K562 (cell line): ENCODE data around the gene FXYD4. TPM values are rescaled to one million over a fixed set of nuclear protein-coding genes. Genes with fewer than 3 reads are reported as not detected.

Experiments used
- ATF3 ChIP-seq, 2 experiments: fragments of 450-650 bp in 1 of 2; sonication (generic) in 1 of 2; formaldehyde crosslinking in 1 of 2; IDR thresholded peaks in 1 of 2; conservative IDR thresholded peaks in 1 of 2; 2 replicates each; pipeline versions ENCODE4 v1.6.1 to v1.8.1; 2016 to 2023; ENCODE audit warnings: mild to moderate bottlenecking in 2 of 2, moderate library complexity in 2 of 2, inconsistent platforms in 1 of 2, missing genetic modification reagents in 1 of 2
- ATF7 ChIP-seq: fragments of 450-650 bp; IDR thresholded peaks from 2 replicates; pipeline ENCODE4 v1.7.1; 2014; ENCODE audit warnings: mild to moderate bottlenecking, moderate library complexity
- CCAR2 ChIP-seq: fragments of 200-400 bp; formaldehyde crosslinking; IDR thresholded peaks from 2 replicates; pipeline ENCODE4 v1.6.1; 2017; ENCODE audit warnings: mild to moderate bottlenecking, low read depth, low read length
- HNRNPH1 ChIP-seq: fragments of 200-400 bp; formaldehyde crosslinking; optimal IDR thresholded peaks from 2 replicates; pipeline ENCODE3; 2017; ENCODE audit warnings: low read depth, mild to moderate bottlenecking, low read length, moderate library complexity
- KLF13 ChIP-seq: fragments of 450-650 bp; IDR thresholded peaks from 2 replicates; pipeline ENCODE4 v1.6.1; 2016; ENCODE audit warnings: missing genetic modification characterization, low read depth, mild to moderate bottlenecking, missing compliant biosample characterization, moderate library complexity, borderline replicate concordance
- MEF2D ChIP-seq: conservative IDR thresholded peaks from 2 replicates; pipeline ENCODE4 v1.6.1; 2016; ENCODE audit warnings: low read depth, missing genetic modification characterization, missing compliant biosample characterization
- NRF1 ChIP-seq, 2 experiments: fragments of 450-650 bp; IDR thresholded peaks in 1 of 2; conservative IDR thresholded peaks in 1 of 2; 2 replicates each; pipeline ENCODE4 v1.6.1; 2014; ENCODE audit warnings: mild to moderate bottlenecking in 2 of 2
- PRDM10 ChIP-seq: fragments of 450-650 bp; IDR thresholded peaks from 2 replicates; pipeline ENCODE4 v1.6.1; 2018; ENCODE audit not compliant: partially characterized antibody
- TSC22D4 ChIP-seq: fragments of 450-650 bp; IDR thresholded peaks from 2 replicates; pipeline ENCODE4 v1.6.1; 2016; ENCODE audit warnings: missing genetic modification characterization, missing biosample characterization, control low read depth
- ZNF445 ChIP-seq: fragments of 250-450 bp; sonication (Bioruptor Pico); IDR thresholded peaks from 2 replicates; pipeline ENCODE4 v1.4.0; 2020; ENCODE audit warnings: low read depth, mild to moderate bottlenecking, moderate library complexity
- ZNF586 ChIP-seq: fragments of 450-650 bp; formaldehyde crosslinking; conservative IDR thresholded peaks from 2 replicates; pipeline ENCODE4 v1.4.0; 2020; ENCODE audit warnings: mild to moderate bottlenecking, moderate library complexity
- ZNF668 ChIP-seq: fragments of 250-450 bp; sonication (Bioruptor Pico); IDR thresholded peaks from 2 replicates; pipeline ENCODE4 v1.8.0; 2022; ENCODE audit warnings: mild to moderate bottlenecking, inconsistent platforms
- ZNF778 ChIP-seq: fragments of 450-650 bp; formaldehyde crosslinking; IDR thresholded peaks from 2 replicates; pipeline ENCODE4 v1.4.0; 2020; ENCODE audit warnings: mild to moderate bottlenecking, moderate library complexity
- polyA plus RNA-seq, 8 experiments: library from polyadenylated mRNA; depleted of rRNA in 4 of 8; stranded (reverse) in 5 of 8; unstranded in 3 of 8; fragments of >200 nt; fragmentation: Nextera tagmentation in 2 of 8; fragmentation: Illumina TruSeq in 1 of 8; extraction: Ambion mirVana in 2 of 8; extraction: Trizol in 1 of 8; gene quantifications; 2 replicates each; pipeline versions ENCODE4 v1.2.1 to v1.2.3, GENCODE V29; 2011 to 2014; ENCODE audit warnings: inconsistent platforms in 1 of 8, missing spikeins in 1 of 8
- total RNA-seq, 7 experiments: library from RNA; depleted of rRNA in 6 of 7; stranded (reverse); fragments of >200 nt in 6 of 7; fragmentation: Illumina TruSeq in 2 of 7; extraction: Trizol in 2 of 7; gene quantifications; 2 replicates each; pipeline versions ENCODE4 v1.2.1 to v1.2.3, GENCODE V29; 2011 to 2021; ENCODE audit warnings: low replicate concordance in 1 of 7
- TF ChIP-seq, protein P1 (sequence below): fragments of 450-650 bp; IDR thresholded peaks from 2 replicates; pipeline ENCODE4 v1.6.1; 2014; ENCODE audit warnings: low read depth, mild to moderate bottlenecking, moderate library complexity, borderline replicate concordance
- TF ChIP-seq, protein P2 (sequence below): IDR thresholded peaks from 2 replicates; pipeline ENCODE4 v1.6.1; 2011; ENCODE audit not compliant: insufficient read length; ENCODE audit errors: extremely low read depth

The FXYD4 gene
- total and polyA plus RNA-seq, 9 of the 15 experiments (the other 6 are each of a cell fraction or from before 2014, with no cell fraction given): not detected

DNA sequence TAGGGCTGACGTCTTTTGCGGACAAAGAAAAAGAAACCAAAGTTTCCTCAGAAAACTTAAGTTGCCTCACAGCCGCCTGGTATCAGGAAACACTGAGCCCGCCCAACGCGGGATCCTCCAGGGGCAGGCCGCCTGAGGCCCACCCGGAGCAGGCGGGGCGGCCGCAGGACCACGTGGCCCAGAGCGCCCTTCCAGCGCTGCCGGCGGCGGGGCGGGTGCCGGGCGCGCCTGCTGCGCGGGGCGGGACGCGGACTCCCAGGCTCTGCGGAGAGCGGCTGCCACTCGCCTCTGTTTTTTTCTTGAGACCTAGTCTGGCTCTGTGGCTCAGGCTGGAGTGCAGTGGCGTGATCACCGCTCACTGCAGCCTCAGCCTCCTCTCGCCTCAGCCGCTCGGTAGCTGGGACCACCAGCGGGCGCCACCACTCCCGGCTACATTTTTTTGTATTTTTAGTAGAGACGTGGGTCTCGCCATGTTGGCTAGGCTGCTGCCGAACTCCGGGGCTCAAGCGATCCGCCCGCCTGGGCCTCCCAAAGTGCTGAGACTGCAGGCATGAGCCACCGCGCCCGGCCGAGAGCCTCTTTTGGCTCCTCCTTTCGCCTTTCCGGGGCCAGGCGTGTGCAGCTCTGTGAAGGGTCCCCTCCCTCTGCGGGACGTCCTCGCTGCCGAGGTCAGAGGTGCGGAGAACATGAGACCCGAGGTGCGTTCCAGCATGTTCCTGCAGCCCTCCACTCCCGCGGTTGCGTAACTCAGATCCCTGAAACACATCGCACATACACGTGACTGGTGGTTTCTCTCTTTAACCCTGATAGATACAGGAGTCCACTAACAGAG, 49.1 kb downstream of the FXYD4 start (continued):
- TF ChIP-seq, protein P1, sequence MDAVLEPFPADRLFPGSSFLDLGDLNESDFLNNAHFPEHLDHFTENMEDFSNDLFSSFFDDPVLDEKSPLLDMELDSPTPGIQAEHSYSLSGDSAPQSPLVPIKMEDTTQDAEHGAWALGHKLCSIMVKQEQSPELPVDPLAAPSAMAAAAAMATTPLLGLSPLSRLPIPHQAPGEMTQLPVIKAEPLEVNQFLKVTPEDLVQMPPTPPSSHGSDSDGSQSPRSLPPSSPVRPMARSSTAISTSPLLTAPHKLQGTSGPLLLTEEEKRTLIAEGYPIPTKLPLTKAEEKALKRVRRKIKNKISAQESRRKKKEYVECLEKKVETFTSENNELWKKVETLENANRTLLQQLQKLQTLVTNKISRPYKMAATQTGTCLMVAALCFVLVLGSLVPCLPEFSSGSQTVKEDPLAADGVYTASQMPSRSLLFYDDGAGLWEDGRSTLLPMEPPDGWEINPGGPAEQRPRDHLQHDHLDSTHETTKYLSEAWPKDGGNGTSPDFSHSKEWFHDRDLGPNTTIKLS: 0 out of 2 replicates have a peak, but pooled peaks have one; percentile 15
- TF ChIP-seq CCAR2 (no peak), ATF3 (IDR thresholded peaks at IDR 0.05) (peak; percentile 78), ATF3 (CRISPR knock-in tag; conservative IDR thresholded peaks at IDR 0.05) (no peak), ZNF445 (CRISPR knock-in tag) (peak; percentile 74; the same call in 1 of the 2 replicates), KLF13 (tag) (no peak), HNRNPH1 (no peak), MEF2D (tag) (no peak; the same call in 1 of the 2 replicates), ZNF668 (CRISPR knock-in tag) (no peak), TSC22D4 (tag) (no peak), ZNF778 (CRISPR knock-in tag) (no peak), ZNF586 (no peak), NRF1 (conservative IDR thresholded peaks at IDR 0.05 in 1 of 2, IDR thresholded peaks at IDR 0.05 in 1 of 2) (peak; percentile 73 to 77), PRDM10 (peak; percentile 57), ATF7 (peak; percentile 62)
- TF ChIP-seq, protein P2, sequence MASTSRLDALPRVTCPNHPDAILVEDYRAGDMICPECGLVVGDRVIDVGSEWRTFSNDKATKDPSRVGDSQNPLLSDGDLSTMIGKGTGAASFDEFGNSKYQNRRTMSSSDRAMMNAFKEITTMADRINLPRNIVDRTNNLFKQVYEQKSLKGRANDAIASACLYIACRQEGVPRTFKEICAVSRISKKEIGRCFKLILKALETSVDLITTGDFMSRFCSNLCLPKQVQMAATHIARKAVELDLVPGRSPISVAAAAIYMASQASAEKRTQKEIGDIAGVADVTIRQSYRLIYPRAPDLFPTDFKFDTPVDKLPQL: no peak
